Activated naive CD4-positive, alpha-beta T cell treated with anti-CD3 and anti-CD28 coated beads, Interleukin-2, amount 50 U/mL, for 16 hours (primary cell): ENCODE measurements around the gene SYNE2.
A peak's percentile ranks its signal among the peaks of the same experiment; 100 is the strongest.
"Not testable (repeated sequence)": the region's sequence is repeated elsewhere in the genome, so short reads cannot be mapped to it uniquely, and the experiment has no call there.

ENCODE experiments used
- DNase-seq: peaks from one replicate; pipeline ENCODE4 v3.0.0-alpha.2; 2020

SYNE2 gene

GRCh38 chr14:64137657-64138290 lies 285.0 kb downstream of the SYNE2 start:
- DNase-seq, result no peak

GRCh38 chr14:64147126-64147790 lies 294.5 kb downstream of the SYNE2 start:
- DNase-seq, result no peak

- no peak for DNase-seq
These were observed 297.1 kb downstream of the SYNE2 start for GRCh38 chr14:64149921-64150320.

- DNase-seq, result no peak
These were observed 305.8 kb downstream of the SYNE2 start for GRCh38 chr14:64158608-64159007.

- no peak for DNase-seq
These were observed 306.8 kb downstream of the SYNE2 start for GRCh38 chr14:64159588-64159987.

- DNase-seq, result no peak
These were observed 317.4 kb downstream of the SYNE2 start for GRCh38 chr14:64170181-64170580.

GRCh38 chr14:64174922-64175782 lies 322.3 kb downstream of the SYNE2 start:
- DNase-seq, result peak; percentile 17

GRCh38 chr14:64176330-64176729 lies 323.5 kb downstream of the SYNE2 start:
- no peak for DNase-seq

GRCh38 chr14:64178814-64179213 lies 326.0 kb downstream of the SYNE2 start:
- no peak for DNase-seq

- DNase-seq, result not testable (repeated sequence)
These were observed 330.1 kb downstream of the SYNE2 start for GRCh38 chr14:64182908-64183307.

- DNase-seq, result no peak
These were observed 331.4 kb downstream of the SYNE2 start for GRCh38 chr14:64184103-64184729.

GRCh38 chr14:64185184-64185583 lies 332.4 kb downstream of the SYNE2 start:
- DNase-seq, result no peak

- DNase-seq, result no peak
These were observed 333.7 kb downstream of the SYNE2 start for GRCh38 chr14:64186231-64187129.

GRCh38 chr14:64187331-64187730 lies 334.5 kb downstream of the SYNE2 start:
- no peak for DNase-seq

- DNase-seq, result no peak
These were observed 338.2 kb downstream of the SYNE2 start for GRCh38 chr14:64190974-64191502.

GRCh38 chr14:64191756-64192155 lies 339.0 kb downstream of the SYNE2 start:
- no peak for DNase-seq

- DNase-seq, result no peak
These were observed 341.0 kb downstream of the SYNE2 start for GRCh38 chr14:64193821-64194220.

GRCh38 chr14:64194404-64194803 lies 341.6 kb downstream of the SYNE2 start:
- DNase-seq, result no peak

GRCh38 chr14:64195199-64195598 lies 342.4 kb downstream of the SYNE2 start:
- no peak for DNase-seq

- DNase-seq, result no peak
These were observed 343.3 kb downstream of the SYNE2 start for GRCh38 chr14:64196056-64196455.

- DNase-seq, result no peak
These were observed 344.1 kb downstream of the SYNE2 start for GRCh38 chr14:64196814-64197411.

- DNase-seq, result no peak
These were observed 345.2 kb downstream of the SYNE2 start for GRCh38 chr14:64197996-64198395.
